ENCODE data around the gene EXOC3. TPM values are rescaled to one million over a fixed set of nuclear protein-coding genes. Genes with fewer than 3 reads are reported as not detected.

The EXOC3 gene
- total and polyA plus RNA-seq, 2 experiments from 2014 or later, result 39.9 to 40.9 TPM

- Histone ChIP-seq H3K4me1 (ENCODE audit: insufficient read depth) (peaks cover 7% of the 10 kb centered on the region; the same call in 1 of the 2 replicates), H3K27ac (no peak overlapping the region), H3K79me2 (ENCODE audit: insufficient read depth) (no peaks in the 10 kb centered on the region), H2AFZ (no peak overlapping the region), H3K9ac (no peak overlapping the region), H3K4me3 (no peak overlapping the region), H3K9me3 (ENCODE audit: low read depth) (no peaks in the 10 kb centered on the region), H3F3A (ENCODE audit: insufficient read depth) (no peaks in the 10 kb centered on the region), H3K4me2 (ENCODE audit: unreplicated experiment) (no peak overlapping the region), H3K9me2 (ENCODE audit: insufficient read depth) (no peaks in the 10 kb centered on the region), H4K20me1 (ENCODE audit: insufficient read depth) (no peaks in the 10 kb centered on the region), H3K36me3 (ENCODE audit: low read depth) (peaks cover 6% of the 10 kb centered on the region; the same call in 1 of the 2 replicates), H3K27me3 (replicated peaks; ENCODE audit: insufficient read depth) (no peaks in the 10 kb centered on the region)
- DNase-seq, result no peak
- in situ Hi-C loops (cut with MboI), result loop anchor here (10.0 kb wide), 1 partner anchor 118 kb away; no protein-coding TSS in a partner anchor
- WGBS, 2 experiments (ENCODE audit: low coverage in 1 of 2, low lambda C conversion rate in 2 of 2, missing lambda C conversion rate in 2 of 2), result 87 to 89% methylated on average over 18 of the region's 18 CpGs
- no peak for TF ChIP-seq EZH2phosphoT487 (IDR thresholded peaks at IDR 0.05; ENCODE audit: insufficient read depth, low read depth)
- TF ChIP-seq EZH2 (IDR thresholded peaks at IDR 0.05; ENCODE audit: insufficient read depth, poor library complexity, severe bottlenecking), result no peak
Observed at GRCh38 chr5:432201-432927, 10.6 kb upstream of the EXOC3 start.

DNA sequence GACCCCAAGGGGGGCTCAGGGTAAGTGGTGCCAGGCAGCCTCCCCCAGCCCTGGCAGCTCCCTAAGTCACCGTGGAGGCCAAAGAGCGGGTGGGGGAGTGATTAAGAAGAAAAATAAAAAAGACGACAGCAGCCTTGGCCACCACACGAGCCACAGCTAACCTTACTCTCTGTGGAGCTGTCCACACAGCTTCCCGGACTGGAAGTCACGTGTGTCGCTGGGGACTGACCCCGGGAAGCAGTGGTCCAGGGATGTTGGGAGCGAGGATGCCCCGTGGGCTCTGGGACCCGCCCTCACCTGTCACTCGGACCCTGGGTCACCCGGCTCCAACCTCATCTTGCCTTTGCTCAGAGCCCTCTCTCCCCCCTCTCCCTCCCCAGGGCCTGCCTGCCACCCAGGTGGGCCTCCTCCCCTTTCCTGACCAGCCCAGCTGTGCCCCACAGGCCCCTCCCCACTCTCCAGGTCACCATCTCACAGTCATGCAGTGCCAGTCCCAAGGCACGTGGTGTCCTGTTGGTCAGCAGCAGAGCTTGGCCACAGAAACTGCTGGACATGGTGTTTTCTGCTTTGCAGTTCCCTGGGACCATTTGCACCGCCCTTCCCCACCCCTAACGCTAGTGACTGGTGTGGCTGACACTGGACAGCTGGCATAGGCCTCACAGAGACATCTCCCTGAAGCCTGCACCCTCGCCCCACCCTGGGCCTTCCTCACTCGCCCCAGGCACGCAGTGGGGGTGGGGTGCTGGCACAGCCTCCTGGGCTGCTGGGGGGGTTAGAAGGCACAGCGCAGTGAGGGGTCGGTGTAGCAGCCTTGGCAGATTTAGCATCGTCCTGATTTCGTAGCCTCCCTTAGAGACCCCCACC lies 9.8 kb upstream of the EXOC3 start:
- no peak overlapping the region for H3K4me2 ChIP-seq (ENCODE audit: unreplicated experiment)
- WGBS, 2 experiments (ENCODE audit: low coverage in 1 of 2, low lambda C conversion rate in 2 of 2, missing lambda C conversion rate in 2 of 2), result 88 to 89% methylated on average over 20 to 23 of the region's 23 CpGs
- H3K4me3 ChIP-seq, result no peak overlapping the region
- no peak overlapping the region for H3K9ac ChIP-seq
- H3F3A ChIP-seq (ENCODE audit: insufficient read depth), result no peaks in the 10 kb centered on the region
- H2AFZ ChIP-seq, result no peak overlapping the region
- TF ChIP-seq EZH2 (IDR thresholded peaks at IDR 0.05; ENCODE audit: insufficient read depth, poor library complexity, severe bottlenecking) (no peak), EZH2phosphoT487 (IDR thresholded peaks at IDR 0.05; ENCODE audit: insufficient read depth, low read depth) (no peak)
- no peaks in the 10 kb centered on the region for H3K9me2 ChIP-seq (ENCODE audit: insufficient read depth)
- no peaks in the 10 kb centered on the region for H3K9me3 ChIP-seq (ENCODE audit: low read depth)
- no peak for DNase-seq
- H4K20me1 ChIP-seq (ENCODE audit: insufficient read depth), result no peaks in the 10 kb centered on the region
- H3K27ac ChIP-seq, result no peak overlapping the region
- H3K4me1 ChIP-seq (ENCODE audit: insufficient read depth), result peaks cover 7% of the 10 kb centered on the region; the same call in 1 of the 2 replicates
- H3K27me3 ChIP-seq (replicated peaks; ENCODE audit: insufficient read depth), result no peaks in the 10 kb centered on the region
- H3K36me3 ChIP-seq (ENCODE audit: low read depth), result peaks cover 6% of the 10 kb centered on the region; the same call in 1 of the 2 replicates
- no peaks in the 10 kb centered on the region for H3K79me2 ChIP-seq (ENCODE audit: insufficient read depth)
- in situ Hi-C loops (cut with MboI), result loop anchor here (10.0 kb wide), 1 partner anchor 118 kb away; no protein-coding TSS in a partner anchor

- H4K20me1 ChIP-seq (ENCODE audit: insufficient read depth), result no peaks in the 10 kb centered on the region
- no peaks in the 10 kb centered on the region for H3K27me3 ChIP-seq (replicated peaks; ENCODE audit: insufficient read depth)
- in situ Hi-C loops (cut with MboI), result loop anchor here (10.0 kb wide), 1 partner anchor 119 kb away; no protein-coding TSS in a partner anchor
- no peak overlapping the region for H2AFZ ChIP-seq
- no peaks in the 10 kb centered on the region for H3K79me2 ChIP-seq (ENCODE audit: insufficient read depth)
- no peaks in the 10 kb centered on the region for H3K9me3 ChIP-seq (ENCODE audit: low read depth)
- H3K4me3 ChIP-seq, result no peak overlapping the region
- WGBS, 2 experiments (ENCODE audit: low coverage in 1 of 2, low lambda C conversion rate in 2 of 2, missing lambda C conversion rate in 2 of 2), result 85 to 88% methylated on average over 12 to 14 of the region's 16 CpGs
- TF ChIP-seq EZH2phosphoT487 (IDR thresholded peaks at IDR 0.05; ENCODE audit: insufficient read depth, low read depth), result no peak
- no peak for TF ChIP-seq EZH2 (IDR thresholded peaks at IDR 0.05; ENCODE audit: insufficient read depth, poor library complexity, severe bottlenecking)
- H3K9me2 ChIP-seq (ENCODE audit: insufficient read depth), result no peaks in the 10 kb centered on the region
- H3F3A ChIP-seq (ENCODE audit: insufficient read depth), result no peaks in the 10 kb centered on the region
- H3K27ac ChIP-seq, result no peak overlapping the region
- DNase-seq, result no peak
- H3K36me3 ChIP-seq (ENCODE audit: low read depth), result peaks cover 6% of the 10 kb centered on the region; the same call in 1 of the 2 replicates
- peaks cover 7% of the 10 kb centered on the region; the same call in 1 of the 2 replicates for H3K4me1 ChIP-seq (ENCODE audit: insufficient read depth)
- no peak overlapping the region for H3K4me2 ChIP-seq (ENCODE audit: unreplicated experiment)
- H3K9ac ChIP-seq, result no peak overlapping the region
Observed at GRCh38 chr5:433836-434235, 9.1 kb upstream of the EXOC3 start.

DNA sequence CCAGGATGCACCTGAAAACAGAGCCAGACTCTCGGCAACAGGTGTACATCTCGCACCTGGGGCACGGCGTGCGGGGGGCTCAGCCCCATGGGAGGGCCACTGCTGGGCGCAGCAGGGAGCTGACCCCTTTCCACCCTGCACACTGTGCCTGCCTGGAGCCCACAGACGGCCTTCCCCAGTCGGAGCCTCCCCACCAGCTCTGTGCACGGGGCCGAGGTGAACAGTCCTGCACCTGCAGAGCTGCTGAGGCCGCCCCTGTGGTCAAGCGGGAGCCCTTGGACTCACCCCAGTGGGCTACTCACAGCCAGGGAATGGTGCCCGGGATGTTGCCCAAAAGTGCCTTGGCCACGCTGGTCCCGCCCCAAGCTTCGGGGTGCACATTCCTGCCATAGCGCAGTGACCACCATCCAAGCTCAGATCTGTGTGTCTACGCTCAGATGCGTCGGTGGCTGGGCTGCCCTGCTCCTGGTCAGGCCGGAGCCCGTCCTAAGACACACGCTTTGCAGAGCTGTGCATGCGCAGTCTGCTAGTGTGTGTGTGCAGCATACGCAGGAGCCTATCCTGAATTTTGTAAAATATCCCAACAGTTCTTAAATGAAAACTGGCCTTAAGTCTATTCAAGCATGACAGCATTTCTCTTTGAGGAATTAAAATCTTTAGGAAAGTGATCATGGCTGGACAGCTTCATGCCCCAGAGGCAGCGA lies 8.4 kb upstream of the EXOC3 start:
- Histone ChIP-seq H3K4me3 (no peak overlapping the region), H3K27me3 (replicated peaks; ENCODE audit: insufficient read depth) (no peaks in the 10 kb centered on the region), H3K4me2 (ENCODE audit: unreplicated experiment) (no peak overlapping the region), H4K20me1 (ENCODE audit: insufficient read depth) (no peaks in the 10 kb centered on the region), H3K4me1 (ENCODE audit: insufficient read depth) (peaks cover 7% of the 10 kb centered on the region; the same call in 1 of the 2 replicates), H3K9ac (no peak overlapping the region), H3K9me2 (ENCODE audit: insufficient read depth) (no peaks in the 10 kb centered on the region), H3K79me2 (ENCODE audit: insufficient read depth) (no peaks in the 10 kb centered on the region), H3K36me3 (ENCODE audit: low read depth) (peaks cover 6% of the 10 kb centered on the region; the same call in 1 of the 2 replicates), H3K27ac (no peak overlapping the region), H3K9me3 (ENCODE audit: low read depth) (no peaks in the 10 kb centered on the region), H2AFZ (no peak overlapping the region), H3F3A (ENCODE audit: insufficient read depth) (no peaks in the 10 kb centered on the region)
- TF ChIP-seq EZH2 (IDR thresholded peaks at IDR 0.05; ENCODE audit: insufficient read depth, poor library complexity, severe bottlenecking) (no peak), EZH2phosphoT487 (IDR thresholded peaks at IDR 0.05; ENCODE audit: insufficient read depth, low read depth) (no peak)
- in situ Hi-C loops (cut with MboI), result loop anchor here (10.0 kb wide), 1 partner anchor 120 kb away; no protein-coding TSS in a partner anchor
- 89 to 94% methylated on average over 25 to 26 of the region's 26 CpGs for WGBS, 2 experiments (ENCODE audit: low coverage in 1 of 2, low lambda C conversion rate in 2 of 2, missing lambda C conversion rate in 2 of 2)
- DNase-seq, result no peak

All from GM23248 (cell line).